HEK293 (cell line): ENCODE results near the gene LOXL4.
A peak's percentile ranks its signal among the peaks of the same experiment; 100 is the strongest.

Experiments used
- CTCF ChIA-PET: fragments of 350-600 bp; formaldehyde crosslinking; extraction: SDS; loops from one replicate; lab custom pipeline; 2021; ENCODE audit warnings: antibody characterized with exemption; lab: Yijun Ruan, JAX
- POLR2A ChIA-PET: fragments of 300-600 bp; formaldehyde crosslinking; extraction: SDS; loops from one replicate; lab custom pipeline; 2020; ENCODE audit warnings: antibody characterized with exemption, inconsistent platforms; lab: Yijun Ruan, JAX
- H3K27ac ChIP-seq: fragments of 200-500 bp; sonication (Bioruptor generic); 2 replicates; pipeline ENCODE4 v1.5.1; 2014; ENCODE audit warnings: low read depth, low read length, control low read depth, inconsistent platforms; ENCODE audit errors: extremely low read depth
- H3K36me3 ChIP-seq, 2 experiments: fragments of 200-500 bp in 1 of 2; sonication (Bioruptor generic) in 1 of 2; 1 replicate in 1 of 2; 2 replicates in 1 of 2; pipeline ENCODE4 v1.5.1; 2014 to 2017; ENCODE audit warnings: inconsistent platforms in 2 of 2, low read length in 2 of 2; ENCODE audit not compliant: control insufficient read depth in 2 of 2, insufficient read depth in 1 of 2
- H3K4me1 ChIP-seq: fragments of 200-500 bp; sonication (Bioruptor generic); 2 replicates; pipeline ENCODE4 v1.5.1; 2014; ENCODE audit warnings: mild to moderate bottlenecking, low read length, inconsistent platforms; ENCODE audit not compliant: control insufficient read depth, insufficient read depth
- H3K4me3 ChIP-seq: 2 replicates; pipeline ENCODE4 v1.5.1; 2011; ENCODE audit warnings: low read depth, mild to moderate bottlenecking, control low read depth, low read length, moderate library complexity
- H3K9me3 ChIP-seq: fragments of 200-500 bp; sonication (Bioruptor generic); 2 replicates; pipeline ENCODE4 v1.5.1; 2014; ENCODE audit warnings: low read depth, low read length, inconsistent platforms; ENCODE audit not compliant: control insufficient read depth, insufficient read depth
- BCL11A ChIP-seq: fragments of 450-650 bp; formaldehyde crosslinking; IDR thresholded peaks from 2 replicates; pipeline ENCODE4 v1.5.1; 2016; ENCODE audit warnings: low read depth, missing biosample characterization, missing genetic modification characterization
- INSM2 ChIP-seq: fragments of 450-650 bp; formaldehyde crosslinking; IDR thresholded peaks from 2 replicates; pipeline ENCODE4 v1.5.1; 2016; ENCODE audit warnings: missing biosample characterization, missing genetic modification characterization
- PRDM6 ChIP-seq: fragments of 450-650 bp; formaldehyde crosslinking; IDR thresholded peaks from 2 replicates; pipeline ENCODE4 v1.5.1; 2017; ENCODE audit warnings: missing biosample characterization, missing genetic modification characterization
- RBAK ChIP-seq: fragments of 450-650 bp; formaldehyde crosslinking; IDR thresholded peaks from 2 replicates; pipeline ENCODE4 v1.5.1; 2016; ENCODE audit warnings: missing biosample characterization, missing genetic modification characterization
- SP7 ChIP-seq: fragments of 450-650 bp; formaldehyde crosslinking; IDR thresholded peaks from 2 replicates; pipeline ENCODE4 v1.5.1; 2016; ENCODE audit warnings: missing biosample characterization, missing genetic modification characterization
- ZBTB1 ChIP-seq: fragments of 450-650 bp; formaldehyde crosslinking; IDR thresholded peaks from 2 replicates; pipeline ENCODE4 v1.5.1; 2016; ENCODE audit warnings: missing biosample characterization, missing genetic modification characterization
- ZBTB17 ChIP-seq: fragments of 450-650 bp; formaldehyde crosslinking; IDR thresholded peaks from 2 replicates; pipeline ENCODE4 v1.5.1; 2016; ENCODE audit warnings: missing biosample characterization, missing genetic modification characterization
- ZBTB20 ChIP-seq: fragments of 450-650 bp; formaldehyde crosslinking; IDR thresholded peaks from 2 replicates; pipeline ENCODE4 v1.5.1; 2016; ENCODE audit warnings: missing biosample characterization, missing genetic modification characterization
- ZFP41 ChIP-seq: fragments of 450-650 bp; formaldehyde crosslinking; IDR thresholded peaks from 2 replicates; pipeline ENCODE4 v1.5.1; 2016; ENCODE audit warnings: missing biosample characterization, missing genetic modification characterization, borderline replicate concordance
- ZIC2 ChIP-seq: fragments of 450-650 bp; formaldehyde crosslinking; IDR thresholded peaks from 2 replicates; pipeline ENCODE4 v1.5.1; 2016; ENCODE audit warnings: missing biosample characterization, missing genetic modification characterization
- ZNF138 ChIP-seq: fragments of 450-650 bp; formaldehyde crosslinking; IDR thresholded peaks from 2 replicates; pipeline ENCODE4 v1.5.1; 2016; ENCODE audit warnings: missing biosample characterization, missing genetic modification characterization, borderline replicate concordance
- ZNF157 ChIP-seq: fragments of 450-650 bp; formaldehyde crosslinking; IDR thresholded peaks from 2 replicates; pipeline ENCODE4 v1.5.1; 2016; ENCODE audit warnings: missing biosample characterization, missing genetic modification characterization
- ZNF19 ChIP-seq: fragments of 450-650 bp; formaldehyde crosslinking; IDR thresholded peaks from 2 replicates; pipeline ENCODE4; 2016; ENCODE audit warnings: missing biosample characterization, missing genetic modification characterization, low read depth
- ZNF223 ChIP-seq: fragments of 450-650 bp; formaldehyde crosslinking; IDR thresholded peaks from 2 replicates; pipeline ENCODE4 v1.5.1; 2016; ENCODE audit warnings: missing biosample characterization, missing genetic modification characterization
- ZNF423 ChIP-seq: fragments of 450-650 bp; formaldehyde crosslinking; IDR thresholded peaks from 2 replicates; pipeline ENCODE4 v1.5.1; 2016; ENCODE audit warnings: missing biosample characterization, missing genetic modification characterization
- ZNF555 ChIP-seq: fragments of 450-650 bp; formaldehyde crosslinking; conservative IDR thresholded peaks from 2 replicates; pipeline ENCODE4 v1.5.1; 2017; ENCODE audit warnings: missing biosample characterization, mild to moderate bottlenecking, missing genetic modification characterization, inconsistent platforms
- ZNF600 ChIP-seq: fragments of 450-650 bp; formaldehyde crosslinking; IDR thresholded peaks from 2 replicates; pipeline ENCODE4 v1.5.1; 2016; ENCODE audit warnings: missing biosample characterization, missing genetic modification characterization
- ZNF629 ChIP-seq: fragments of 450-650 bp; formaldehyde crosslinking; IDR thresholded peaks from 2 replicates; pipeline ENCODE4 v1.5.1; 2017; ENCODE audit warnings: missing biosample characterization, missing genetic modification characterization
- ZNF692 ChIP-seq: fragments of 450-650 bp; formaldehyde crosslinking; IDR thresholded peaks from 2 replicates; pipeline ENCODE4 v1.5.1; 2016; ENCODE audit warnings: missing biosample characterization, missing genetic modification characterization
- TF ChIP-seq, protein P1 (sequence below): fragments of 450-650 bp; formaldehyde crosslinking; IDR thresholded peaks from 2 replicates; pipeline ENCODE4 v1.5.1; 2017; ENCODE audit warnings: missing biosample characterization, missing genetic modification characterization
- TF ChIP-seq, protein P2 (sequence below): fragments of 450-650 bp; formaldehyde crosslinking; IDR thresholded peaks from 2 replicates; pipeline ENCODE4 v1.5.1; 2017; ENCODE audit warnings: missing biosample characterization, mild to moderate bottlenecking, missing genetic modification characterization, moderate library complexity

Gene LOXL4

GRCh38 chr10:98296524-98296923, 28.5 kb upstream of the LOXL4 start:
- Histone ChIP-seq H3K27ac (no peak overlapping the region), H3K9me3 (no peaks in the 10 kb centered on the region), H3K4me1 (no peaks in the 10 kb centered on the region; the same call in 1 of the 2 replicates), H3K4me3 (no peak overlapping the region), H3K36me3 (no peaks in the 10 kb centered on the region)
- POLR2A ChIA-PET = interaction anchor here (0.8 to 1.1 kb wide), 2 partner anchors 28 to 162 kb away, joined by 3 read pairs; partner anchors contain the start of genes LOXL4 and R3HCC1L
- CTCF ChIA-PET = interaction anchor here (1.0 to 1.7 kb wide), 4 partner anchors 13 to 126 kb away, joined by 3 to 7 read pairs (median 4); no protein-coding TSS in a partner anchor
- no peak for TF ChIP-seq ZNF19 (tag by site-specific recombination)
- TF ChIP-seq ZIC2 (tag by site-specific recombination) = peak; percentile 54

DNA sequence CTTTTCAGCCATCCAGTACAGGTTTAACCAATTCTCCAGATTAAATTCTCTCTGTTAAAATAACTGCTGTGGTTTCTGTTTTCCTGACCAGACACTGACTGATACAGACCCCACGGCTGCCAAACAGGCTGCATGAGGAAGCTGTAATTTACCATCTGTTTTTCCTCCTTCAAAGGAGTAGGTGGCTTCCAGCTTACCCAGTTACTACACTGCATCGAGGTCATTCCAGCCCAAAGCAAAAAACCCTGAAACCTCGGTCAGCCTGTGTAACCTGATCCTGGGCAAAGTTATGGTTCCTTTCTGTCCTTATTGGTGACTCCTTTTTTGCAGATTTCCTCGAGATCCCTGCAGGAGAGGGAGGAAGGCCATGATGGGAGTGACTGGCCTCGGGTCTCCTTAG, 27.9 kb upstream of the LOXL4 start:
- Histone ChIP-seq H3K36me3 (no peaks in the 10 kb centered on the region), H3K9me3 (no peaks in the 10 kb centered on the region)
- TF ChIP-seq ZBTB1 (tag by site-specific recombination) = no peak
- TF ChIP-seq PRDM6 (tag by site-specific recombination) = no peak
- no peak for TF ChIP-seq ZBTB20
- TF ChIP-seq BCL11A = no peak
- no peak for TF ChIP-seq ZNF629 (tag by site-specific recombination)
- no peak for TF ChIP-seq ZNF692 (tag by site-specific recombination)
- TF ChIP-seq ZNF423 (tag by site-specific recombination) = no peak
- TF ChIP-seq, protein P1, sequence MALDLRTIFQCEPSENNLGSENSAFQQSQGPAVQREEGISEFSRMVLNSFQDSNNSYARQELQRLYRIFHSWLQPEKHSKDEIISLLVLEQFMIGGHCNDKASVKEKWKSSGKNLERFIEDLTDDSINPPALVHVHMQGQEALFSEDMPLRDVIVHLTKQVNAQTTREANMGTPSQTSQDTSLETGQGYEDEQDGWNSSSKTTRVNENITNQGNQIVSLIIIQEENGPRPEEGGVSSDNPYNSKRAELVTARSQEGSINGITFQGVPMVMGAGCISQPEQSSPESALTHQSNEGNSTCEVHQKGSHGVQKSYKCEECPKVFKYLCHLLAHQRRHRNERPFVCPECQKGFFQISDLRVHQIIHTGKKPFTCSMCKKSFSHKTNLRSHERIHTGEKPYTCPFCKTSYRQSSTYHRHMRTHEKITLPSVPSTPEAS = no peak
- TF ChIP-seq ZBTB17 (tag by site-specific recombination) = peak; percentile 85
- no peak for TF ChIP-seq ZNF157
- no peak for TF ChIP-seq ZFP41 (tag by site-specific recombination)
- 0 out of 2 replicates have a peak, but pooled peaks have one; percentile 19 for TF ChIP-seq ZNF600
- TF ChIP-seq INSM2 (tag by site-specific recombination) = no peak
- TF ChIP-seq, protein P2, sequence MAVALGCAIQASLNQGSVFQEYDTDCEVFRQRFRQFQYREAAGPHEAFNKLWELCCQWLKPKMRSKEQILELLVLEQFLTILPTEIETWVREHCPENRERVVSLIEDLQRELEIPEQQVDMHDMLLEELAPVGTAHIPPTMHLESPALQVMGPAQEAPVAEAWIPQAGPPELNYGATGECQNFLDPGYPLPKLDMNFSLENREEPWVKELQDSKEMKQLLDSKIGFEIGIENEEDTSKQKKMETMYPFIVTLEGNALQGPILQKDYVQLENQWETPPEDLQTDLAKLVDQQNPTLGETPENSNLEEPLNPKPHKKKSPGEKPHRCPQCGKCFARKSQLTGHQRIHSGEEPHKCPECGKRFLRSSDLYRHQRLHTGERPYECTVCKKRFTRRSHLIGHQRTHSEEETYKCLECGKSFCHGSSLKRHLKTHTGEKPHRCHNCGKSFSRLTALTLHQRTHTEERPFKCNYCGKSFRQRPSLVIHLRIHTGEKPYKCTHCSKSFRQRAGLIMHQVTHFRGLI (tag by site-specific recombination) = no peak
- no peak for TF ChIP-seq ZNF223
- no peak for TF ChIP-seq ZNF555 (tag by site-specific recombination)
- TF ChIP-seq RBAK (tag by site-specific recombination) = no peak
- TF ChIP-seq SP7 (tag by site-specific recombination) = 0 out of 2 replicates have a peak, but pooled peaks have one; percentile 21
- TF ChIP-seq ZNF138 (tag by site-specific recombination) = no peak
- TF ChIP-seq, all 188 proteins: peak for 3
- ChIA-PET CTCF (interaction anchor here (0.8 to 1.7 kb wide), 3 partner anchors 13 to 126 kb away, joined by 3 to 7 read pairs (median 4); no protein-coding TSS in a partner anchor), POLR2A (interaction anchor here (0.8 to 1.1 kb wide), 2 partner anchors 28 to 161 kb away, joined by 3 read pairs; partner anchors contain the start of genes LOXL4 and R3HCC1L)
- Histone ChIP-seq H3K4me3 (no peak overlapping the region), H3K4me1 (no peaks in the 10 kb centered on the region; the same call in 1 of the 2 replicates), H3K27ac (no peak overlapping the region)
